ENCODE data around the gene KLHL17.

The KLHL17 gene

GRCh38 chr1:960363-961131 lies at the start of gene KLHL17:
KLHL17 (plus strand) TSS chr1:960584; CDS start chr1:960694, 110 bp downstream.
- in situ Hi-C loops (cut with HindIII; ENCODE audit: low sequenced_read_pairs), result no loop called here
- peak; percentile 71 for DNase-seq (ENCODE audit: low read depth, low spot score)
- peak within 1 kb of the TSS; percentile 37 for H3K4me3 ChIP-seq (ENCODE audit: low read depth, low read length)
- TF ChIP-seq CTCF (IDR thresholded peaks at IDR 0.05; ENCODE audit: low read depth, low read length), result no peak

- no peak overlapping the region for H3K4me3 ChIP-seq (ENCODE audit: low read depth, low read length)
- in situ Hi-C loops (cut with HindIII; ENCODE audit: low sequenced_read_pairs), result no loop called here
- TF ChIP-seq CTCF (IDR thresholded peaks at IDR 0.05; ENCODE audit: low read depth, low read length), result no peak
- no peak for DNase-seq (ENCODE audit: low read depth, low spot score)
Measured at GRCh38 chr1:910881-911721, 49.3 kb upstream of the KLHL17 start.

GRCh38 chr1:911875-912739 lies 48.3 kb upstream of the KLHL17 start:
- no peak overlapping the region for H3K4me3 ChIP-seq (ENCODE audit: low read depth, low read length)
- DNase-seq (ENCODE audit: low read depth, low spot score), result no peak
- in situ Hi-C loops (cut with HindIII; ENCODE audit: low sequenced_read_pairs), result no loop called here
- TF ChIP-seq CTCF (IDR thresholded peaks at IDR 0.05; ENCODE audit: low read depth, low read length), result no peak

- in situ Hi-C loops (cut with HindIII; ENCODE audit: low sequenced_read_pairs), result no loop called here
- DNase-seq (ENCODE audit: low read depth, low spot score), result no peak
- no peak overlapping the region for H3K4me3 ChIP-seq (ENCODE audit: low read depth, low read length)
- peak; percentile 35 for TF ChIP-seq CTCF (IDR thresholded peaks at IDR 0.05; ENCODE audit: low read depth, low read length)
Measured at GRCh38 chr1:912740-913301, 47.6 kb upstream of the KLHL17 start.

GRCh38 chr1:913491-914130 lies 46.8 kb upstream of the KLHL17 start:
- DNase-seq (ENCODE audit: low read depth, low spot score), result no peak
- no peak overlapping the region for H3K4me3 ChIP-seq (ENCODE audit: low read depth, low read length)
- in situ Hi-C loops (cut with HindIII; ENCODE audit: low sequenced_read_pairs), result no loop called here
- no peak for TF ChIP-seq CTCF (IDR thresholded peaks at IDR 0.05; ENCODE audit: low read depth, low read length)

All from astrocyte of the spinal cord (primary cell).